K562 (cell line): ENCODE measurements around the gene GINS1.

Experiments
- ELF1 ChIP-seq: fragments of 200-800 bp; sonication (Bioruptor generic); IDR thresholded peaks from 2 replicates; pipeline ENCODE4 v1.6.1; 2016; ENCODE audit warnings: missing genetic modification characterization, missing compliant biosample characterization
- NCOA1 ChIP-seq: fragments of 450-650 bp; IDR thresholded peaks from 2 replicates; pipeline ENCODE4 v1.6.1; 2016; ENCODE audit warnings: low read depth
- POLR2A ChIP-seq: fragments of 450-650 bp; conservative IDR thresholded peaks from 2 replicates; pipeline ENCODE4 v1.6.1; 2016
- RREB1 ChIP-seq: fragments of 250-450 bp; sonication (Bioruptor Pico); IDR thresholded peaks from 2 replicates; pipeline ENCODE4 v1.4.0; 2020
- YY1 ChIP-seq, 3 experiments: IDR thresholded peaks; 2 replicates each; pipeline ENCODE4 v1.6.1; 2011; ENCODE audit warnings: low read length in 2 of 3, mild to moderate bottlenecking in 2 of 3, moderate library complexity in 2 of 3, borderline replicate concordance in 1 of 3, control low read depth in 1 of 3, low read depth in 1 of 3; ENCODE audit not compliant: insufficient read depth in 3 of 3, insufficient replicate concordance in 2 of 3, control insufficient read depth in 1 of 3, insufficient read length in 1 of 3; ENCODE audit errors: extremely low read depth in 1 of 3
- ZEB2 ChIP-seq: fragments of 450-650 bp; IDR thresholded peaks from 2 replicates; pipeline ENCODE4 v1.6.1; 2016
- ZNF589 ChIP-seq: fragments of 200-800 bp; sonication (Bioruptor generic); IDR thresholded peaks from 2 replicates; pipeline ENCODE4 v1.6.1; 2016; ENCODE audit warnings: low read depth, missing genetic modification characterization, missing compliant biosample characterization

- TF ChIP-seq ELF1 = no peak
- no peak for TF ChIP-seq RREB1 (CRISPR knock-in tag)
- TF ChIP-seq ZEB2 = no peak
- no peak for TF ChIP-seq POLR2A
- TF ChIP-seq ZNF589 (CRISPR knock-in tag) = no peak
- TF ChIP-seq YY1 (IDR thresholded peaks at IDR 0.05; ENCODE audit: borderline replicate concordance in 1 of 3, control insufficient read depth in 1 of 3, extremely low read depth in 1 of 3, insufficient read depth in 3 of 3, insufficient read length in 1 of 3, insufficient replicate concordance in 2 of 3, low read depth in 1 of 3, low read length in 2 of 3) = no peak
- TF ChIP-seq NCOA1 = no peak
Observed at GRCh38 chr20:25444556-25444955, 37.1 kb downstream of the GINS1 start.
